Right lobe of liver (tissue), 4 donors: ENCODE results near the gene NDUFAF2.

Source experiments
- CTCF ChIP-seq, 4 donors: fragments of 200-600 bp in 3 of 4; fragments of 450-650 bp in 1 of 4; IDR thresholded peaks; one replicate each; pipeline versions ENCODE4 v1.5.1 to v1.8.0; 2016 to 2022; ENCODE audit warnings: antibody characterized with exemption in 4 of 4, mild to moderate bottlenecking in 2 of 4
- POLR2A ChIP-seq: fragments of 450-650 bp; IDR thresholded peaks from one replicate; pipeline ENCODE4 v1.6.1; 2017; ENCODE audit warnings: antibody characterized with exemption, mild to moderate bottlenecking
- donor health status: DM: no; HTN: no; CAD: no.
- donor health status: DM: no; HTN: no; CAD: no.
- donor health status: DM: no; HTN: yes; CAD: no.

- TF ChIP-seq POLR2A (no peak), CTCF (IDR thresholded peaks at IDR 0.05) (no peak)
Measured at GRCh38 chr5:61100437-61100836, 155.4 kb downstream of the NDUFAF2 start.
